MM.1S (cell line): Measurements from ENCODE around the gene GPR4.

Experiments
- DNase-seq: peaks from one replicate; pipeline ENCODE4 v3.0.0-alpha.2; 2015
- H2AFZ ChIP-seq: fragments of 300-600 bp; sonication (generic); 2 replicates; pipeline ENCODE4 v1.6.0; 2016; ENCODE audit warnings: antibody characterized with exemption, low read length
- H3F3A ChIP-seq: fragments of 300-600 bp; sonication (generic); 2 replicates; pipeline ENCODE4 v1.6.1; 2016; ENCODE audit warnings: mild to moderate bottlenecking, antibody characterized with exemption, low read length, moderate library complexity, mixed read lengths; ENCODE audit not compliant: insufficient read depth
- H3K27ac ChIP-seq: fragments of 300-600 bp; sonication (generic); 2 replicates; pipeline ENCODE4 v1.5.1; 2016; ENCODE audit warnings: mild to moderate bottlenecking, low read length
- H3K27me3 ChIP-seq: fragments of 300-600 bp; sonication (generic); replicated peaks from 2 replicates; pipeline ENCODE4 v1.6.0; 2016; ENCODE audit warnings: low read length; ENCODE audit not compliant: insufficient read depth
- H3K36me3 ChIP-seq: fragments of 300-600 bp; sonication (generic); replicated peaks from 2 replicates; pipeline ENCODE4 v1.6.1; 2016; ENCODE audit warnings: mild to moderate bottlenecking, low read length, mixed read lengths; ENCODE audit not compliant: insufficient read depth
- H3K4me1 ChIP-seq: fragments of 300-600 bp; sonication (generic); 2 replicates; pipeline ENCODE4 v1.6.1; 2016; ENCODE audit warnings: low read length, mixed read lengths
- H3K4me2 ChIP-seq: fragments of 300-600 bp; sonication (generic); 2 replicates; pipeline ENCODE4 v1.6.0; 2016; ENCODE audit warnings: low read depth, low read length
- H3K4me3 ChIP-seq: fragments of 300-600 bp; sonication (generic); 2 replicates; pipeline ENCODE4 v1.5.1; 2016; ENCODE audit warnings: low read length, mixed read lengths
- H3K79me2 ChIP-seq: fragments of 300-600 bp; sonication (generic); 2 replicates; pipeline ENCODE4 v1.6.1; 2016; ENCODE audit warnings: mixed run types, low read length, mixed read lengths
- H3K9ac ChIP-seq: fragments of 300-600 bp; sonication (generic); 2 replicates; pipeline ENCODE4 v1.6.1; 2016; ENCODE audit warnings: low read length, mixed read lengths
- H3K9me2 ChIP-seq: fragments of 300-600 bp; sonication (generic); replicated peaks from 2 replicates; pipeline ENCODE4 v1.6.1; 2016; ENCODE audit warnings: mild to moderate bottlenecking, low read length, mixed read lengths; ENCODE audit not compliant: insufficient read depth
- H3K9me3 ChIP-seq: fragments of 300-600 bp; sonication (generic); replicated peaks from 2 replicates; pipeline ENCODE4 v1.6.1; 2016; ENCODE audit warnings: mild to moderate bottlenecking, low read length, mixed read lengths; ENCODE audit not compliant: insufficient read depth
- H4K20me1 ChIP-seq: fragments of 300-600 bp; sonication (generic); 2 replicates; pipeline ENCODE4 v1.6.1; 2016; ENCODE audit warnings: mild to moderate bottlenecking, low read length, moderate library complexity, mixed read lengths; ENCODE audit not compliant: insufficient read depth
- CTCF ChIP-seq: fragments of 300-600 bp; sonication (generic); IDR thresholded peaks from 2 replicates; pipeline ENCODE4 v1.5.1; 2016; ENCODE audit warnings: antibody characterized with exemption, low read length, mixed read lengths
- EZH2 ChIP-seq: fragments of 300-600 bp; sonication (generic); optimal IDR thresholded peaks from 2 replicates; pipeline ENCODE3; 2017; ENCODE audit warnings: low read depth, mild to moderate bottlenecking, antibody characterized with exemption, low read length, mixed read lengths
- EZH2phosphoT487 ChIP-seq: fragments of 300-600 bp; sonication (generic); IDR thresholded peaks from 2 replicates; pipeline ENCODE4 v1.6.1; 2018; ENCODE audit warnings: antibody characterized with exemption, low read length

GPR4 gene

GRCh38 chr19:45585158-45585577, 16.8 kb downstream of the GPR4 start:
- Histone ChIP-seq H3K4me1 (peaks cover 6% of the 10 kb centered on the region; the same call in 1 of the 2 replicates), H3F3A (no peaks in the 10 kb centered on the region), H3K27ac (peak overlapping the region; percentile 19; the same call in 1 of the 2 replicates), H4K20me1 (no peaks in the 10 kb centered on the region), H3K4me3 (peak overlapping the region; percentile 80), H3K4me2 (peak overlapping the region; percentile 96), H2AFZ (peak overlapping the region; percentile 93), H3K79me2 (peaks cover 30% of the 10 kb centered on the region), H3K27me3 (peaks cover 15% of the 10 kb centered on the region), H3K9ac (peak overlapping the region; percentile 44; the same call in 1 of the 2 replicates), H3K9me2 (no peaks in the 10 kb centered on the region), H3K36me3 (no peaks in the 10 kb centered on the region), H3K9me3 (no peaks in the 10 kb centered on the region)
- no peak for DNase-seq
- TF ChIP-seq EZH2phosphoT487 (no peak), CTCF (no peak), EZH2 (no peak)

GRCh38 chr19:45584332-45585157, 17.5 kb downstream of the GPR4 start, which contains the start of gene OPA3:
TSS of gene OPA3 (minus strand) at chr19:45584802. CDS start at chr19:45584764, 38 bp downstream.
- H3K27me3 ChIP-seq: peaks cover 9% of the 10 kb centered on the region
- peaks cover 6% of the 10 kb centered on the region; the same call in 1 of the 2 replicates for H3K4me1 ChIP-seq
- no peaks in the 10 kb centered on the region for H3K9me3 ChIP-seq
- no peaks in the 10 kb centered on the region for H4K20me1 ChIP-seq
- peak; percentile 100 for DNase-seq
- peak within 1 kb of the TSS; percentile 88 for H3K27ac ChIP-seq
- H3F3A ChIP-seq: no peaks in the 10 kb centered on the region
- H2AFZ ChIP-seq: peak within 1 kb of the TSS; percentile 93
- peak within 1 kb of the TSS; percentile 96 for H3K4me2 ChIP-seq
- TF ChIP-seq EZH2phosphoT487 (no peak), EZH2 (no peak), CTCF (no peak)
- H3K36me3 ChIP-seq: no peaks in the 10 kb centered on the region
- peaks cover 30% of the 10 kb centered on the region for H3K79me2 ChIP-seq
- no peaks in the 10 kb centered on the region for H3K9me2 ChIP-seq
- H3K9ac ChIP-seq: peak within 1 kb of the TSS; percentile 92
- H3K4me3 ChIP-seq: peak within 1 kb of the TSS; percentile 80

GRCh38 chr19:45581576-45581975, 20.4 kb downstream of the GPR4 start:
- DNase-seq: no peak
- Histone ChIP-seq H3K9me2 (no peaks in the 10 kb centered on the region), H3F3A (peaks cover 6% of the 10 kb centered on the region; the same call in 1 of the 2 replicates), H3K79me2 (peaks cover 45% of the 10 kb centered on the region), H3K4me1 (peaks cover 6% of the 10 kb centered on the region; the same call in 1 of the 2 replicates), H3K36me3 (no peaks in the 10 kb centered on the region), H3K4me3 (no peak overlapping the region), H3K4me2 (no peak overlapping the region), H3K9me3 (no peaks in the 10 kb centered on the region), H3K27ac (no peak overlapping the region), H2AFZ (no peak overlapping the region), H3K9ac (no peak overlapping the region), H3K27me3 (no peaks in the 10 kb centered on the region), H4K20me1 (no peaks in the 10 kb centered on the region)
- no peak for TF ChIP-seq CTCF
- no peak for TF ChIP-seq EZH2
- no peak for TF ChIP-seq EZH2phosphoT487
